Effector memory CD4-positive, alpha-beta T cell (primary cell): ENCODE data around the gene STOML3.
"Not testable (repeated sequence)": the region's sequence is repeated elsewhere in the genome, so short reads cannot be mapped to it uniquely, and the experiment has no call there.

ENCODE experiments used
- DNase-seq, 3 donors: peaks; one replicate each; pipeline ENCODE4 v3.0.0-alpha.2; 2020
- H3K27ac ChIP-seq: 2 replicates; pipeline ENCODE4 v1.7.0; 2013; ENCODE audit warnings: mild to moderate bottlenecking, low read length, moderate library complexity; ENCODE audit not compliant: insufficient read depth, poor library complexity, severe bottlenecking
- H3K27me3 ChIP-seq: replicated peaks from 2 replicates; pipeline ENCODE4 v1.7.0; 2013; ENCODE audit warnings: mild to moderate bottlenecking, low read length; ENCODE audit not compliant: insufficient read depth, control insufficient read depth, poor library complexity, severe bottlenecking
- H3K36me3 ChIP-seq: 2 replicates; pipeline ENCODE4 v1.7.0; 2013; ENCODE audit warnings: mild to moderate bottlenecking, low read length, moderate library complexity; ENCODE audit not compliant: control insufficient read depth, insufficient read depth
- H3K4me1 ChIP-seq: 2 replicates; pipeline ENCODE4 v1.7.0; 2013; ENCODE audit warnings: low read length, mild to moderate bottlenecking; ENCODE audit not compliant: control insufficient read depth, insufficient read depth, poor library complexity, severe bottlenecking
- H3K4me3 ChIP-seq: 2 replicates; pipeline ENCODE4 v1.7.0; 2013; ENCODE audit warnings: low read length, low read depth, mild to moderate bottlenecking; ENCODE audit not compliant: insufficient read depth, poor library complexity, severe bottlenecking
- H3K9me3 ChIP-seq: 2 replicates; pipeline ENCODE4 v1.7.0; 2013; ENCODE audit warnings: mild to moderate bottlenecking, low read length, moderate library complexity; ENCODE audit not compliant: control insufficient read depth

The STOML3 gene

DNA sequence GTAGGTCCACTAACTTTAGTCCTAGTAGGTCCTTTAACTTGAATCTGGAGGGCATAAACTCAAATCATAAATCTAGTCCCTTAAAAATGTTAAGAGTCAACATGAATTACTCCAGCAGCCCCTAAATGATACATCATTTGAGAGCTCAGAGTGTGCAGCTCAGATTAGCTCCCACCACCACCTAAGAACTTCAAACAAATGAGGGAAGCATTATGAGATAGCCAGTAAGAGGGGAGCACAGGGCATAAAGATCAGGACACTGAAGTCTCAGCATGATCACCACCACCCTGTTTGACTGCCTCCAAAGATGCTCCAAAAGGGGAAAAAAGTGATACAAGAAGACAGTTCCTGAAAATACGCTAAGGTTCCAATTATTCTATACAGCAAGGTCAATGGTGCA, 41.5 kb upstream of the STOML3 start:
- Histone ChIP-seq H3K4me3 (no peak overlapping the region), H3K4me1 (peaks cover 14% of the 10 kb centered on the region), H3K27me3 (no peaks in the 10 kb centered on the region), H3K36me3 (peaks cover 28% of the 10 kb centered on the region), H3K27ac (no peak overlapping the region), H3K9me3 (no peaks in the 10 kb centered on the region)
- no peak for DNase-seq

DNA sequence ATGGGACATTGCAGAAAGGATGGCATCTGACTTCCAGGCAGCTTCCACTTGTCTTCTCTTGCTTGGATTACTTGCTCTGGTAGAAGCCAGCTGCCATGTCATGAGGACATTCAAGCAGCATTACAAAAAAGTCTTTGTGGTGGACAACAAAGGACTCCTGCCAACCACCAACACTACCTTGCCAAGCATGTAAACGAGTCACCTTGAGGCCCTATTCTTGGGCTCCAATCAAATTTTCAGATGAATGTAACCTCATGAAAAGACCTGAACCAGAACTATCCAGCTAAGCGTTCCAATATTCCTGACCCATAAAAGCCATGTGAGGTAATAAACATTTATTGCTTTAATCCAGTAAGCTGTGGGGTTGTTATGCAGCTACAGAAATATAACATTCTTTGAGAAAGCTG, 34.8 kb upstream of the STOML3 start:
- Histone ChIP-seq H3K27me3 (no peaks in the 10 kb centered on the region), H3K36me3 (peaks cover 57% of the 10 kb centered on the region), H3K4me3 (no peak overlapping the region), H3K9me3 (no peaks in the 10 kb centered on the region), H3K4me1 (no peaks in the 10 kb centered on the region), H3K27ac (no peak overlapping the region)
- no peak for DNase-seq

DNA sequence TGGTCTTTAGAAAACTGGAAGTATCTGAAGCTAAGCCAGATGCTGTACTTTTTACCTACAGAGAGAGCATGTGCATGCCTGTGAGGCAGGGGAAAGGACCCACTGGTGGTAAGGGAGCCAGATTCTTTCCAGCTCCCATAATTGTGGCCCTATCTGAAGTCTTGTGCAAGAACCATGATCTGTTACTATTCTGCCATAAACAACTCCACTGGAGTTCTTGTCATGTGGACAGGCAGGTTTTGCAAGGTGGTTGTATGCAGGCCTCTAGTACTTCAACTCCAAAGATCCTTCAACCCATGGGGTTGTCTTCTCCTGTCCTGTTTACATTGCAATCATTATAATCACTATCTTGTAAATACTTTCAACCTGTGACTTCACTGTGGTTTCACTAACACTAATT, 33.1 kb upstream of the STOML3 start:
- Histone ChIP-seq H3K27ac (no peak overlapping the region), H3K27me3 (no peaks in the 10 kb centered on the region), H3K4me1 (no peaks in the 10 kb centered on the region), H3K9me3 (no peaks in the 10 kb centered on the region), H3K36me3 (peaks cover 53% of the 10 kb centered on the region), H3K4me3 (no peak overlapping the region)
- no peak for DNase-seq

DNA sequence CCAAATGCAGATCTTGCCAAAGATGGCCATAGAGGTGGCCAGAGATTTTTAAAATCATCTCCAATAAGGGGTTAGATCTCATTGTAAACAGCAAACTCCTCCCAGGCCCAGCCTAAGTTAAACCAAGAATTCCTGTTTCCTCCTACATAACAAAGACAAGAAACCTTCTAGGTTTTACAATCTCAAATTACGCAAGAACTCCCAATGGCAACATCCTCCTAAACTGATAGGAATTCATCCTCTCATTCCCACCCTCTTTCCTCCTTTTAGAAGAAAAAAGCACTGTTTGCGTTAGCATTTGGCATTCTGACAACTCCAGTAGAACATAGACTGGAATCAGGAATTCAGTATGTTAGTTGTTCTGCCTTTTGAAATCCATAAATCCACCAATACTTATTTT, 32.7 kb upstream of the STOML3 start:
- Histone ChIP-seq H3K9me3 (no peaks in the 10 kb centered on the region), H3K4me3 (no peak overlapping the region), H3K27ac (no peak overlapping the region), H3K36me3 (peaks cover 50% of the 10 kb centered on the region), H3K27me3 (no peaks in the 10 kb centered on the region), H3K4me1 (no peaks in the 10 kb centered on the region)
- DNase-seq = no peak

DNA sequence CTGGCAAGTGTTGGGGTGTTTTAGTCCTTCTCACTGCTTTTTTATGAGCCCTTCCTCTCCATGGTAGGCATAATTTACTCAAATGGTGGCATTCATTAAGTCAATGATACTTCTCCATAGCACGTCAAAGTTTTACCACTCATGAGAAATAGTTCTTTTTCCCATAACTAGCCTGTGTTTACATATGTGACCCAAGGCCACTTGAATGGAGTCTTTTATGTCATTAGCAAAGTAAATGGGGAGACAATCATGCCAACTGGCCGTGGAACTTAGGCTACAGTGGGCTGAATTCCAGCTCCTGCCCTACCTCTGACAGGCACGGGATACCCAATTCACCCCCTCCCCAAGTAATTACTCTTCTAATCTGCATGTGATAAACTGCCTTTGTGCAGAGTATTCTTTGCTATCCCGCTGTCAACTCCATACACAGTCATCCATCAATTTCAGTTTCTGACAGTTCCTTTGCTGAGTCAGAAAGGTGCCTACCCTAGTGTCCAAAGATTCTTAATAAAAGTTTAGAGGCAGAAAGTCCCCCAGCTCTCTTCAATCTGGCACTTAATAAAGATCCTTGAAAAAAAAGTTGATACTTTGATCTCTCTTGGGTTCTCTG, 30.3 kb upstream of the STOML3 start:
- Histone ChIP-seq H3K4me1 (no peaks in the 10 kb centered on the region), H3K36me3 (peaks cover 48% of the 10 kb centered on the region), H3K9me3 (no peaks in the 10 kb centered on the region), H3K4me3 (no peak overlapping the region), H3K27me3 (no peaks in the 10 kb centered on the region), H3K27ac (no peak overlapping the region)
- DNase-seq = no peak

DNA sequence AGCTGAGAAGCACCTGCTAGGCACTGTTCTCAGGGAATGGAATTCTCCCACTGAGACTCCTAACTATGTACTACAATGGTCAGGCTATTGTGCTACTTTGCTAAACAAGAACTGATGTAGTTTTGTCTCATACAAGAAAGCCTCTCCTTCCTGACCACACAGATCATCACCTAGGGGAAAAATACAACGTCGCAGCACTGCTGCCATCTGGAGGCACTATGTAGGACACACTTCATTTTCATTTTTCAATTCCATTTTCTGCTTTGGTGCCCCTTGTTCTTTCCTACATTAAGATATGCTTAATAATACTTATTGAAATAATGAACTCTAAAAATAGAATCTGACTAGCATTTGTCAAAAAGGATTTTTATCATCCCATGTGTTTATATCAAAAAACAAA, 26.2 kb upstream of the STOML3 start:
- Histone ChIP-seq H3K4me3 (no peak overlapping the region), H3K4me1 (no peaks in the 10 kb centered on the region), H3K27me3 (no peaks in the 10 kb centered on the region), H3K9me3 (no peaks in the 10 kb centered on the region), H3K36me3 (peaks cover 52% of the 10 kb centered on the region), H3K27ac (no peak overlapping the region)
- DNase-seq = no peak

DNA sequence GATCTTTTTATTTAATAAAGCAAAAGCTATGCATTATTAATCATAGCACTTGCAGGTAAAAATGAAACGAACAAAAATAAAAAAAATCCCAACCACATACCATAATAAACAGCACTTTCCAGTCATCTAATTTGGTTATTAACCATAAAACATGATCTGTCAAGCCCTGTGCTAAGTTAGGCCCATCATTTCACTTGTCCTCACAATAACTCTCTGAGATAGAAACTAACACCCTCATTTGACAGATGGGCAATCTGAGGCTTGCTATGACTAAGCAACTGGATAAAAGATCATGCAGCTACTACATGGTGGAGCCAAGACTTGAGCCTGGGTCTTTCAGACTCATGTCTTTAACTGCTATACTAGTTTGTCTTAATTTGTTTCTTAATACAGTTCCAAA, 25.5 kb upstream of the STOML3 start:
- no peak overlapping the region for H3K4me3 ChIP-seq
- peaks cover 59% of the 10 kb centered on the region for H3K36me3 ChIP-seq
- H3K9me3 ChIP-seq = no peaks in the 10 kb centered on the region
- no peaks in the 10 kb centered on the region for H3K27me3 ChIP-seq
- H3K27ac ChIP-seq = no peak overlapping the region
- DNase-seq = no peak
- H3K4me1 ChIP-seq = no peaks in the 10 kb centered on the region

DNA sequence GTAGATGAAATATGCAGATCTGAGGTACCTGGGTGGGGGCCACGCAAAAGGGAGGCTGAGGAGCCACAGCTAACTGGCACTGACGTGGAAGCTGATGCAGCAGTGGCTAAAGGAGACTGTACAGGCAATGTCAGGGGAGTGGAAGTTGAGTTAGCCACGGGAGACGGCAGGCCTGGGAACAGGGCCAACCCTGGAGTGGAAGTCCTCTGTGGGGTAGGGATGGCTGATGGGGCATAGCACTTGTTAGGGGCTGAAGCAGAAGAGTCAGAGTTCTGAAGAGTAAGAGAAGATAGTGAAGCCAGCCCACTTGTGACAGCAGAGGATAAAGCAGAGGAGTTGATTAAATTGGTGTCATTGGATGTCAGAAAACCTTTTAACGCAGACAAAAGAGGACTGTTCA, 22.8 kb upstream of the STOML3 start:
- Histone ChIP-seq H3K4me1 (no peaks in the 10 kb centered on the region), H3K36me3 (peaks cover 68% of the 10 kb centered on the region), H3K27ac (no peak overlapping the region), H3K9me3 (no peaks in the 10 kb centered on the region), H3K4me3 (no peak overlapping the region), H3K27me3 (no peaks in the 10 kb centered on the region)
- no peak for DNase-seq

DNA sequence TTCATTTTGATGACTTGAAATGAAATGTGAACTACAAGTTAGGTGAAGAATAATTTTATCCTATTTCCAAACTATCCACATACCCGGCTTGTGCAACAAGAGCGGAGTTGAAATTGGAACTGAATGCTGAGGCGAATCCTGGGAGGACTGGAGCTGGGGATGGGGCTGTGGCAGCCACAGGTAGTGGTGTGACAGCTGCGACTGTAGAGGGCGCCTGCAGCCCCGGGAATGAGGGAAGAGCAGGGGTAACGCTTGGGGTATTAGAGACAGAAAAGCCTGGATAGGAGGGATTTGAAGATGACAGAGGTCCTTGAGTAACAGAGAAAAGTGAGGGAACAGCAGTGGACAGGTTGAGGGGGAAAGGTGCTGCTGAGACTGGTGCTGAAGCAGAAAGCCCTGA, 22.0 kb upstream of the STOML3 start:
- H3K4me1 ChIP-seq = no peaks in the 10 kb centered on the region
- no peak overlapping the region for H3K27ac ChIP-seq
- no peaks in the 10 kb centered on the region for H3K27me3 ChIP-seq
- no peak overlapping the region for H3K4me3 ChIP-seq
- DNase-seq = no peak
- H3K9me3 ChIP-seq = no peaks in the 10 kb centered on the region
- H3K36me3 ChIP-seq = peaks cover 62% of the 10 kb centered on the region

DNA sequence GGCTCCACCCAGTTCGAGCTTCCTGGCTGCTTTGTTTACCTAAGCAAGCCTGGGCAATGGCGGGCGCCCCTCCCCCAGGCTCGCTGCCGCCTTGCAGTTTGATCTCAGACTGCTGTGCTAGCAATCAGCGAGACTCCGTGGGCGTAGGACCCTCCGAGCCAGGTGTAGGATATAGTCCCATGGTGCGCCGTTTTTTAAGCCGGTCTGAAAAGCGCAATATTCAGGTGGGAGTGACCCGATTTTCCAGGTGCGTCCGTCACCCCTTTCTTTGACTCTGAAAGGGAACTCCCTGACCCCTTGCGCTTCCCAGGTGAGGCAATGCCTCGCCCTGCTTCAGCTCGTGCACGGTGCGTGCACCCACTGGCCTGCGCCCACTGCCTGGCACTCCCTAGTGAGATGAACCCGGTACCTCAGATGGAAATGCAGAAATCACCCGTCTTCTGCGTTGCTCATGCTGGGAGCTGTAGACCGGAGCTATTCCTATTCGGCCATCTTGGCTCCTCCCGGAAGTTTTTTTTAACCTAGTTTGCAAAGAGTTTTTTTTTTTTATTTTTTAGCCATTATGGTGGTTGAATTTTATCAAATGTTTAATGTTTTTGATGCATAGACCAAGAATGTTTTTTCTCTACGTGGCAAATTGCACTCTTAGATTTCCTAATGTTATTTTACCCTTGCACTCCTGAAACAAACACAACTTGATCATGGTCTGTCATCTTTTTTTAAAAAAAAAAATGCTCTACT, 15.9 kb upstream of the STOML3 start:
- not testable (repeated sequence) for DNase-seq, H3K27ac ChIP-seq, H3K9me3 ChIP-seq, H3K27me3 ChIP-seq, H3K4me3 ChIP-seq, H3K4me1 ChIP-seq
- H3K36me3 ChIP-seq = peaks cover 13% of the 10 kb centered on the region
